GM19438 (cell line): ENCODE data around the gene TIMM23.
"Not testable (repeated sequence)": the region's sequence is repeated elsewhere in the genome, so short reads cannot be mapped to it uniquely, and the experiment has no call there.

Source experiments
- ATAC-seq: cut with Tn5 transposase; IDR thresholded peaks from one replicate; pipeline ENCODE4 v1.9.1; 2021; ENCODE audit warnings: low read depth; ENCODE audit not compliant: unreplicated experiment

Gene TIMM23, protein sequence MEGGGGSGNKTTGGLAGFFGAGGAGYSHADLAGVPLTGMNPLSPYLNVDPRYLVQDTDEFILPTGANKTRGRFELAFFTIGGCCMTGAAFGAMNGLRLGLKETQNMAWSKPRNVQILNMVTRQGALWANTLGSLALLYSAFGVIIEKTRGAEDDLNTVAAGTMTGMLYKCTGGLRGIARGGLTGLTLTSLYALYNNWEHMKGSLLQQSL

GRCh38 chr10:45972106-45972812, at the start of gene TIMM23:
TSS of gene TIMM23 (plus strand) at chr10:45972489. CDS start at chr10:45972625, 136 bp downstream.
- peak; percentile 59 for ATAC-seq

- ATAC-seq = not testable (repeated sequence)
These were observed 45.5 kb upstream of the TIMM23 start for GRCh38 chr10:45926790-45927189.

DNA sequence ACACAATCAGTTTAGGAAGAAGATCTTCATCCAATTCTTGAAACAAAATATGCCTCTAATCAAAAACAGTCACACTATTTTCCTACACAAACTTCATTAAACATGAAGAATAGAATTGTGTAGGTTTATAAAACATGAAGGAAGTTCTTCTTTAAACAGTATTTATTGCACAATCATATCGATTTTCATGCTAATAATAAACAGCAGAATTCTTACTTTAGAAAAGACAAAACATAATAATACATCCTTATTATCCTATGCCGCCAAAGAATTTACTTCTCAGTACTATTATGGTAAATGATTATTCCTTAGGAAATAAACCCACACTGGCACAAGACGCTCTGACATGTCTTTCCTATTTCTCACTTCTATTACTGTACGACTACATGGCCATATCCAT, 41.0 kb upstream of the TIMM23 start:
- ATAC-seq = not testable (repeated sequence)

DNA sequence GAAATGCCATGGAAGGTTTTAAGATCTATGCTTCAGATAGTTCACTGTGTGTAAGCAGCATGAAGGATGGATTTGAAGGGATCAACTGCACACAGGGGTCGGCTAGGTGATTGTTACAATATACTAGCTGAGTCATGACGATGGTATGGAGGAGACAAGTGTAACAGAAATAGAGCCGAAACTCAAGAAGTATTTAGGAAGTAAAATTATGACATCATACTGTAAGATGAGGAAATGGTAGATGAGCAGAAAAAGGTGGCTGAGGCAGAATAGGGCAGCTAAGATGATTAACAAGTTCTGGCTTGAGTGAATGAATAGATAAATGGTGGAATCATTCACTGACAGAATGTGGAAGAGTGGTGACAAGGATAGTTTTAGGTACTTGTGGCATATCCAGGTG, 37.5 kb upstream of the TIMM23 start:
- not testable (repeated sequence) for ATAC-seq

DNA sequence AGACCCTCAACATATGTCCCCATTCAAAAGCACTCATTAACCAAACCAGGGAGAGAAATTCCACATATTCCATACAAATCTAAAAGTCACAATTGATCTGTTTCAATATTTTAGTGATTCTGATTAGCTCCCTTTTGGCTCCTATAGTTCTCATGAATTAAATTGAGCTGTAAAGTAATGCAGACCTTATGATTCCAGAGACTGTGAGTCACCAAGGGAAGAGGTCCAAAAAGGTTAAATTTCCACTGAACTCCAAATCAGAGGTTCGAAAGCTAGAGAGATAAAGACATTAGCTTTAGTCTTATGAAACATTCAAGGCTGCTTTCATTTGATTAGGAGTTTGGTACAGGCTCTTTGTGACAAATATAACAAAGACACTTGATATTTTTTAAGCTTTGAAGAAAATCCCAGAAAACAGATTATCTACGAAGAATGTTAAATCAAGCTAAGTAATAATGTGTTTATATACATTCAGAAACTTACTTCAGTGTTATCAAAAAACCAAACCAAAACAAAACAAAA, 33.1 kb upstream of the TIMM23 start:
- ATAC-seq = not testable (repeated sequence)

DNA sequence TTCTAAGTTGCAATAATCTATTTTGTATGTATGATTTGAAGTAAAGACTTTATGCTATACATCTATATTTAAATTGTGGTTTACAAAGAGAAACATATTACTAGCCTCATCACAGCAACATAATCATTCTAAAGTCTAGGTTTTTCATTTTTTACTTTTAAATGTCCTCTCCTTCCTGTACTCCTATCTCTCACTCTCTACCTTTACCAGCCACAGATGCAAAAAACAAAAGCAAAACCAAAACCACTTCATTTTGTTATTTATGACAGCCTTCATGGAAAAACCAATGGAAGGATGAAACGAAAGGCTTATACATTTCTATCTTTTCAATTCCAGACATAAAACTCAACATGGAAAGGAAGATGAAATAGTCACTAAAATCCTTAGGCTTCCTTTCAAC, 31.1 kb upstream of the TIMM23 start:
- ATAC-seq = not testable (repeated sequence)

DNA sequence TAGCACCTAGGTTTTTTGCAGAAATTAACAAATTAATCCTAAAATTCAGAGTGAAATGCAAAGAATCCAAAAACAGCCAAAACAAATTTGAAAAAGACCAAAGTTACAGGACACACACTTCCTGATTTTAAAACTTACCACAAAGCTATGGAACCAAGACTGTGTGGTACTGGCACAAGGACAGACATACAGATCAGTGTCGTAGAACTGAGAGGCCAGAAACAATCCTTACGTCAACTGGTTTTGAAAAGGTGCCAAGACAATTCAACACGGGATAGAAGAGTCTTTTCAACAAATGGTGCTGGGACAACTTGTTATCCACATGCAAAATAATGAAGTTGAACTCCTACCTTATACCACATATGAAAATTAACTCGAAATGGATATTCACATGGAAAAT, 26.8 kb upstream of the TIMM23 start:
- not testable (repeated sequence) for ATAC-seq

DNA sequence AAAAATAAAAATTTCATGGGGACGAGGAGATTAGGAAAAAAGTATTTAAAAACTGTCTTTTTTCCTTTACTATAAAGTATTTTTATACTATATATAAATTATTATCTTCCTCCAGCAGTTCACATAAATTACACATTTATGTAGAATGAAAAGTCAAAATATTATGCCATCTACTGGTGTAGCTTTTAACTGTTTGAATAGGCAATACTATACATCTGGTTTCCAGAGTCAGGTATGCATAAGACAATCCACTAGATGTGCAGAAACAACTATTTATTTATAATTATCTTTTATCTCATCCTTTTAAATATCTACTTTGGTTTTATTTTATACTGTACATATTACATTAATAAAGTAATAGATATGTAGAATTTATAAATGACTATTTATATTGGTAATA, 24.9 kb upstream of the TIMM23 start:
- ATAC-seq = not testable (repeated sequence)

DNA sequence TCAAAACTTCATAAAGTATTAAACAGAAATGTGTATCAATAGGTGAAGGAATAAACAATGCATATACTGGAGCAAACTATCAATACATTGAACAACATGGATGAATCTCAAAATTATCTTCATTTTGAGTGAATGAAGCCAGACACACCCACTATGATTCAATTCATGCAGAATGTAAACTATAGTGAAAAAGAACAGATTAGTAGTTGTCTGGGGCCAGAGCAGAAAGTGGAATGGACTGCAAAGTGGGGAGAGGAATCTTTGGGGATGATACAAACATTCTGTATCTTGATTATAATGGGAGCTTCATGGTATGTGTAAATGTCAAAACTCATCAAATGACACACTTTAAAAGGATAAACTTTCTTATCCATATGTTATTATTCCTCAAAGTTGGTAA, 23.5 kb upstream of the TIMM23 start:
- ATAC-seq = not testable (repeated sequence)

DNA sequence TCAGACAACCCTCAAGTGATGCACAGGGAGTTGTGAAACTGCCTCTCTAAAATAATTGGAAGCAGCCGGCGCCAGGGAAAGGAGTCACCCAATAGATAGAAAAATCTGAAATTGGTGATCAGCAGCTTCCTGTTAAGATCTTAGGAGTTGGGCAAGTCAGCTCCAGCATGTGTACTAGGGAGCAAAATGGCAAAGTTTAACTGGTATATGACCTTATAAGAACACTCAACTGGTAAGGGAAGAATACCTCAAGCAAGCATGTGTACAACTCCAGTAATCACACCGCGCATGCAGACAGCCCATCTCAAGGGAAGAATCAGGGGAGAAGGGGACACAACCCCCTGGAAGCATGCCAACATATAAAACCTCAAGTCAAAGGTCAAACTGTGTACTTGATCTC, 17.9 kb upstream of the TIMM23 start:
- ATAC-seq = not testable (repeated sequence)

- not testable (repeated sequence) for ATAC-seq
These were observed 15.7 kb upstream of the TIMM23 start for GRCh38 chr10:45956634-45957033.

DNA sequence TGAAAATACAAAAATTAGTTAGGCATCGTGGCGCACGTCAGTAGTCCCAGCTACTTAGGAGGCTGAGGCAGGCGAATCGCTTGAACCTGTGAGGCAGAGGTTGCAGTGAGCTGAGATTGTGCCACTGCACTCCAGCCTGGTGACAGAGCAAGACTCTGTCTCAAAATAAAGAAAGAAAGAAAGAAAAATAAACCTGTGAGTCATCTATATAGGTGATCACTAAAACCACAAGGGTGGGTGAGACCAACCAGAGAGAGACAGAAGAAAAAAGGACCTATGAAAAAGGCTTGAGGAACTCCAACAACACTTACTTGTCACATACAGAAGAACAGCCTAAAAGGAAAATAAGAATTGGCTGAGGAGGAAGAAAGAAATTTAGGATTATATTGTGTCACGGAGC, 14.4 kb upstream of the TIMM23 start:
- not testable (repeated sequence) for ATAC-seq

DNA sequence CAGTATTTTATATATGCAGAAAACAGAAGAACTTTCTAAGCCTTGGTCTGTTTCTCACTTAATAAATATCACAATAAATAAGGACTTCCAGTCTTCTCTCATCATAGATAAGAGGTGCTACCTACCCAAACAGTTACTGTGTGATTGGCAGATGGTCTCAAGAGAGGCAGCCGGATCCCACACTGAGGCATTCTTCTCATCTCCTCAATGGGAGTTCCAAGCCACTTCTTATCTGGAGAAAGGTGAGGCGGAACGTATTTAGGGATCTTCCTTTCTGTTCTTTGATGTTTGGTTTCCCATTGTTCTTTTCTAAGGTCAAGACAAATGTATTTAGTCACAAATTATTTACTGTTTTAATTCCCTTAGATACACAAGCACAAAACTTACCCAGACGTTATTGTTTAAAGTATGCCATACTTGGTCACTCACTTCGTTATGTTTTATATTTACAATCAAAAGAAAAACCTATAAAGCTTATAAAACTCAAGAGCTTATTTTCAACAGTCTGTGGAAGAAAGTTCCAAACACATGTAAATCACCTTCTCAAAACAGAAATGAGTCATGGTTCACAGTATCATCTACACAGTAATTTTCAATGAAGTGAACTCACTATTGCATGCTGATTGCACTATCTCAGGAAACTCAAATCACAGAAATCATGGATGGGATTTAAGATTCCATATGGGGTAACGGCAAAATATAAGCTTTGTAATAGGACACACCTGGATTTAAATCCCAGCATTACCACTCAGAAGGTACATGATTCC, 9.4 kb upstream of the TIMM23 start:
- ATAC-seq = not testable (repeated sequence)

GRCh38 chr10:45971019-45971418, 1.3 kb upstream of the TIMM23 start:
- not testable (repeated sequence) for ATAC-seq

DNA sequence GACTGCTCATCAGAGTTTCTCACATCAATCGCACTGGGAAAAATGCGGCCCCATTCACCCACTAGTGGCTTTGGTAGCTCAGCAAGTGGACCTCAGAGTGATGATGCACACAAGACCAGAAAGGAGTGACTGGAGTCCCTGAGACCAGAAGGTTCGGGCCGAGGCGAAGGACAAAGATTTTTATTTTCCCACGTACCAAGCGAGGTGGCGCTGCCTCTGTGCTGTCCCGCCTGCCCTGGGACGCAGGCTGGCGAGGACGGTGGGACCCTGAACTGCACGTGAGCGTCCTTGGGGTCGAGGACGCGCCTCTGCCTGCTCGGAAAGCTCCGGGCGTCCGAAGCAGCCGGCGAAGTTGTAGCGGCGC, 565 bp upstream of the TIMM23 start:
- ATAC-seq = peak; percentile 39

GRCh38 chr10:45972813-45973169, 502 bp downstream of the TIMM23 start:
- ATAC-seq = peak; percentile 18

DNA sequence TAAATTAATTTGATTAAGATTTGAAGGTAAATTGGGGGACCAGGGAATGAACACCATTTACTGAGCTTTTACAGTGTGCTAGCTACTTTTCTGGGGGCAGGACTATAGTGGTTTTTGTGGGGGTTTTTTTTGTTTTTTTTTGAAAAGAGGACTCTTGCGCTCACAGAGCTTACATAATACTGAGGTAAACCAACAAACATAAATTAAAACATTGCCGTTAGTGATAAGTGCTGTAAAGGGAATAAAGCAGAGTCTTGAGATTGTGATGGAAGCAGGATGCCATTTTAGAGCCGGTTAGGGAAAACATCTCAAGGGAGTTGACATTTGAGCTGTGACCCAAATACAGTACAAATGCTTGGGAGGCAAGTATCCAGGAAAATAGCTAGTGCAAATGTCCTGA, 1.8 kb downstream of the TIMM23 start:
- not testable (repeated sequence) for ATAC-seq

DNA sequence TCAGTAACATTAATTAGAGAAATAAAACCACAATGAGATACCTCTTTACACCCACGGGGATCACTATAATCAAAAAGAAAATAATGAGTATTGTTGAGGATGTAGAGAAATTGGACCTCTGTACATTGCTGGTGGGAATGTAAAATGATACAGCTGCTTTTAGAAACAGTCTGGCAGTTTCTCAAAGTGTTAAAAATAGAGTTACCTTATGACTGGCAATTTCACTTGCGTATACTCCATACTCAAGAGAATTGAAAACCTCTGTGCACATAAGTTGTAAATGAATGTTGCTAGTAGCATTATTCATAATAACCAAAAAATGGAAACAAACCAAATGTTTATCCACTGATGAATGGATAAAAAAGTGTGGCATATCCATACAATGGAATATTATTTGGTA, 6.3 kb downstream of the TIMM23 start:
- ATAC-seq = not testable (repeated sequence)

DNA sequence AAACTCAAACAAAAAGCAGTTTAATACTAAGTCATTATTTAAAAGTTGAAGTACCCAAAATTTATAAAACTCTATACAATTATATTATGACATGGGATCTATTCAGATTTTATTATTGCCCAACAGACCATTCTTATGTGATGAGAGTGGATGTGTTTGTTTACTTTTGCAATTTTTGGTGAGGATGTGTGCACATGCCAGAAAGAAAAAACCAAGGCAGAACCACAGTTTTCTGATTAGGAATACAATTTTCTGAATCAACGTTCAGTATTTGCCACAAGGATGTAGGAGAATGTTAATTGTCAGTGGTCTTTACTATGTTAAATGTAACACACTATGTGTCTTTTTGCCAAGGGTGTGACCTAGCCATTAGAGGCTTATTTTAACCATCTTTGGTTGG, 9.1 kb downstream of the TIMM23 start:
- ATAC-seq = not testable (repeated sequence)

GRCh38 chr10:45983538-45984186, 11.4 kb downstream of the TIMM23 start:
- not testable (repeated sequence) for ATAC-seq

DNA sequence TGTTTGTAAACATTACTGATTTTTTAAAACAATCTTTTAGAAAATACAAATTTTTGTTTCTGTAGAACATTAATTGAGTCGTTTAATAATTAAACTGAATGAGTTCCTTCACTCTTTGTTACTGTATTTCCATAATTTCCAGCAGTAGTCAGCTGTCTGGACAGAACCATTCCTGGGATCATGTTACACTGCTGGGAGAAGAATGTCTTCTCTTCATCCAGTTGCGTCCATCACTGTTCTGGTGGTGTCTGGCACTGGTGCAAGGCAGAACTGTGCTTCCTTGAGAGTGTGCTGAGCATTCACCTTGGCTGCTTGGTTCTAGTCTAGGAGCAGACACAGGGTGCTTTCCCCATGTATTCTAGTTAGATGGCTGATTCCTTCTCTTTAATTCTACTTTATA, 12.2 kb downstream of the TIMM23 start:
- not testable (repeated sequence) for ATAC-seq
